ENCODE measurements around the gene ZNF469. TPM values are rescaled to one million over a fixed set of nuclear protein-coding genes. Genes with fewer than 3 reads are reported as not detected.

The ZNF469 gene
- total RNA-seq, 4 donors from 2014 or later: 0.18 to 1.7 (median 0.64) TPM

- no peaks in the 10 kb centered on the region for H3K9me3 ChIP-seq
- H3K36me3 ChIP-seq: no peaks in the 10 kb centered on the region
- no peak for TF ChIP-seq CTCF (IDR thresholded peaks at IDR 0.05)
- TF ChIP-seq POLR2A (IDR thresholded peaks at IDR 0.05): no peak
- DNase-seq: no peak
- no peak overlapping the region for H3K4me3 ChIP-seq
- H3K27me3 ChIP-seq: no peaks in the 10 kb centered on the region
- H3K27ac ChIP-seq: no peak overlapping the region
- no peaks in the 10 kb centered on the region for H3K4me1 ChIP-seq
These were observed 36.1 kb downstream of the ZNF469 start for GRCh38 chr16:88418869-88419268.

GRCh38 chr16:88419790-88420189, 37.0 kb downstream of the ZNF469 start:
- Histone ChIP-seq H3K4me3 (no peak overlapping the region), H3K9me3 (no peaks in the 10 kb centered on the region), H3K4me1 (no peaks in the 10 kb centered on the region), H3K27me3 (no peaks in the 10 kb centered on the region), H3K36me3 (no peaks in the 10 kb centered on the region), H3K27ac (no peak overlapping the region)
- TF ChIP-seq POLR2A (IDR thresholded peaks at IDR 0.05) (no peak), CTCF (IDR thresholded peaks at IDR 0.05) (no peak)
- DNase-seq: no peak

GRCh38 chr16:88420496-88420895, 37.7 kb downstream of the ZNF469 start:
- H3K27me3 ChIP-seq: no peaks in the 10 kb centered on the region
- DNase-seq: no peak
- no peaks in the 10 kb centered on the region for H3K9me3 ChIP-seq
- H3K36me3 ChIP-seq: no peaks in the 10 kb centered on the region
- no peak overlapping the region for H3K4me3 ChIP-seq
- TF ChIP-seq POLR2A (IDR thresholded peaks at IDR 0.05) (no peak), CTCF (IDR thresholded peaks at IDR 0.05) (no peak)
- no peak overlapping the region for H3K27ac ChIP-seq
- no peaks in the 10 kb centered on the region for H3K4me1 ChIP-seq

- H3K4me3 ChIP-seq: no peak overlapping the region
- no peaks in the 10 kb centered on the region for H3K36me3 ChIP-seq
- no peaks in the 10 kb centered on the region for H3K9me3 ChIP-seq
- H3K27ac ChIP-seq: no peak overlapping the region
- no peaks in the 10 kb centered on the region for H3K4me1 ChIP-seq
- no peaks in the 10 kb centered on the region for H3K27me3 ChIP-seq
- DNase-seq: no peak
- TF ChIP-seq POLR2A (IDR thresholded peaks at IDR 0.05) (no peak), CTCF (IDR thresholded peaks at IDR 0.05) (no peak)
These were observed 38.5 kb downstream of the ZNF469 start for GRCh38 chr16:88421301-88421700.

GRCh38 chr16:88421871-88422433, 39.2 kb downstream of the ZNF469 start:
- H3K4me3 ChIP-seq: no peak overlapping the region
- H3K36me3 ChIP-seq: no peaks in the 10 kb centered on the region
- no peaks in the 10 kb centered on the region for H3K4me1 ChIP-seq
- H3K27me3 ChIP-seq: no peaks in the 10 kb centered on the region
- no peaks in the 10 kb centered on the region for H3K9me3 ChIP-seq
- TF ChIP-seq POLR2A (IDR thresholded peaks at IDR 0.05) (no peak), CTCF (IDR thresholded peaks at IDR 0.05) (no peak)
- H3K27ac ChIP-seq: no peak overlapping the region
- no peak for DNase-seq

Data from Peyer's patch (tissue), 4 donors.